ENCODE measurements around the gene PTPRG. TPM values are rescaled to one million over a fixed set of nuclear protein-coding genes. Genes with fewer than 3 reads are reported as not detected.
"Not testable (repeated sequence)": the region's sequence is repeated elsewhere in the genome, so short reads cannot be mapped to it uniquely, and the experiment has no call there.

The PTPRG gene
- total and polyA plus RNA-seq, 7 donors = 0.69 to 76.3 (median 62.7) TPM

- Histone ChIP-seq H3K9me3 (no peaks in the 10 kb centered on the region), H3K36me3 (no peaks in the 10 kb centered on the region), H3K27me3 (no peaks in the 10 kb centered on the region), H3K4me1 (peaks cover 0 to 26% (median 8%) of the 10 kb centered on the region in 4 donors), H3K4me3 (no peak overlapping the region), H3K27ac (no peak overlapping the region)
- WGBS, 2 donors = 15 to 66% methylated on average over 4 of the region's 4 CpGs
- no peak for DNase-seq
- intact Hi-C loops (cut with DNase I) = no loop called here
- no peak for TF ChIP-seq POLR2AphosphoS5 (IDR thresholded peaks at IDR 0.05)
- TF ChIP-seq EP300 (IDR thresholded peaks at IDR 0.05) = no peak
- no peak for TF ChIP-seq POLR2A (IDR thresholded peaks at IDR 0.05)
Observed at GRCh38 chr3:61715886-61716527, 154.6 kb downstream of the PTPRG start.

GRCh38 chr3:61716693-61717092, 155.3 kb downstream of the PTPRG start:
- intact Hi-C loops (cut with DNase I); H3K9me3 ChIP-seq; H3K4me3 ChIP-seq; H3K27ac ChIP-seq; H3K36me3 ChIP-seq; H3K27me3 ChIP-seq; DNase-seq: not testable (repeated sequence)
- H3K4me1 ChIP-seq = peaks cover 0 to 32% (median 8%) of the 10 kb centered on the region in 4 donors
- 74 to 79% methylated on average over 8 of the region's 8 CpGs for WGBS, 2 donors

DNA sequence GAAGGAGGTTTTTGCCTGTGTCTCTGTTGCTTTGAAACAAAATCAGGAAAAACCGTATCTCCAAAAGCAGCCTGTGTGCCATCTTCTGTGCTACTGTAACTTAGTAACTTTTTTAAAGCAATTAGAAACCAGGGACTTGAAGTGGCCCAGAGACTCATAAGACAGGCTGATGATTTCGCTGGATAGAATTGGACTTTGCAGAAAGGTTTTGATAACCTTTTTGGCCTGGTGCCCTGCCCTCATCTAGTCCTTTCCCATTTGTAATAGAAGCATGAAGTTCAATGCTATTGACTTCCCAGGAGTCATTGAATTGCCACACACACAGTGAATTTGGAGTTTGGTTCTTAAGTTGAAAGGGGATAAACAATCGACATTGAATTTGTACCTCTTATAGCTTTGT, 157.2 kb downstream of the PTPRG start:
- WGBS, 2 donors = 91 to 92% methylated on average over 3 of the region's 3 CpGs
- no peaks in the 10 kb centered on the region for H3K36me3 ChIP-seq
- TF ChIP-seq POLR2AphosphoS5 (IDR thresholded peaks at IDR 0.05) (no peak), POLR2A (IDR thresholded peaks at IDR 0.05) (no peak), EP300 (IDR thresholded peaks at IDR 0.05) (no peak)
- TF ChIP-seq, protein P1, sequence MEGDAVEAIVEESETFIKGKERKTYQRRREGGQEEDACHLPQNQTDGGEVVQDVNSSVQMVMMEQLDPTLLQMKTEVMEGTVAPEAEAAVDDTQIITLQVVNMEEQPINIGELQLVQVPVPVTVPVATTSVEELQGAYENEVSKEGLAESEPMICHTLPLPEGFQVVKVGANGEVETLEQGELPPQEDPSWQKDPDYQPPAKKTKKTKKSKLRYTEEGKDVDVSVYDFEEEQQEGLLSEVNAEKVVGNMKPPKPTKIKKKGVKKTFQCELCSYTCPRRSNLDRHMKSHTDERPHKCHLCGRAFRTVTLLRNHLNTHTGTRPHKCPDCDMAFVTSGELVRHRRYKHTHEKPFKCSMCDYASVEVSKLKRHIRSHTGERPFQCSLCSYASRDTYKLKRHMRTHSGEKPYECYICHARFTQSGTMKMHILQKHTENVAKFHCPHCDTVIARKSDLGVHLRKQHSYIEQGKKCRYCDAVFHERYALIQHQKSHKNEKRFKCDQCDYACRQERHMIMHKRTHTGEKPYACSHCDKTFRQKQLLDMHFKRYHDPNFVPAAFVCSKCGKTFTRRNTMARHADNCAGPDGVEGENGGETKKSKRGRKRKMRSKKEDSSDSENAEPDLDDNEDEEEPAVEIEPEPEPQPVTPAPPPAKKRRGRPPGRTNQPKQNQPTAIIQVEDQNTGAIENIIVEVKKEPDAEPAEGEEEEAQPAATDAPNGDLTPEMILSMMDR (IDR thresholded peaks at IDR 0.05) = no peak
- intact Hi-C loops (cut with DNase I) = no loop called here
- no peak overlapping the region for H3K4me3 ChIP-seq
- H3K27me3 ChIP-seq = no peaks in the 10 kb centered on the region
- H3K9me3 ChIP-seq = no peaks in the 10 kb centered on the region
- no peak for DNase-seq
- peaks cover 0 to 32% (median 8%) of the 10 kb centered on the region in 4 donors for H3K4me1 ChIP-seq
- H3K27ac ChIP-seq = no peak overlapping the region

DNA sequence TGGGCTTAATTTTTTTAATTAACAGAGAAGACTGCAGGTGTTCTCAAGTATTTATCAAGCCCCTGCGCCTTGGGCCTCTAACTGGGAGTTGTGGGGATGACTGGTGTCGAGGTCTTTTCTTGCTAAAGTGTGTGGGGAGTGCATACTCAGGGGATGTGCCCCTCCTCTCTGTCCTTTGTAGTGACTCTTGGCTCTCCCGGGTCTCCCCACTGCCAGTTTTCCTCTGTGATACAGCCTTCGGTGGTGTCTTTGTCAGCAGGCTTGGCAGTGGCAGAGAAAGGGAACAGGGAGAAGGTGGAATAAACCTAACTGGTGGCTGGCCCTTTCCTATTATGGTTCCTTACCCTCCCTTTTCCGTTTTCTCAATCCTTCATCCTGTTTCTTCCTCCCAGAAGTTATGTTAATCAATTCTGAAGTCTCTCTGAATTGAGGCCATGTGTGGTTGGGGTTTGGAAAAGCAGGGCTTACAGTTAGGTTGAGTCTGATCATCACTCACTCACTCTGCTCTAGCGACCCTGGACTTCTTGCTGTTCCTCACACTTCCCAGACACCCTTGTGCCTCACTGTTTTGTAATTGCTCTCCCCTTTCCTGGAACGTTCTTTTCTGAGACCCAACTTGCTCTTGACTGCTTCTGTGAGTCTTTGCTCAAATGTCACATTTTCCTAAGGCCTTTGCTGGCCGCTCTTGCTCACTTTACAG, 158.1 kb downstream of the PTPRG start:
- Histone ChIP-seq H3K9me3 (no peaks in the 10 kb centered on the region), H3K27ac (no peak overlapping the region), H3K4me1 (peaks cover 0 to 32% (median 8%) of the 10 kb centered on the region in 4 donors), H3K36me3 (no peaks in the 10 kb centered on the region), H3K4me3 (no peak overlapping the region), H3K27me3 (no peaks in the 10 kb centered on the region)
- TF ChIP-seq POLR2A (IDR thresholded peaks at IDR 0.05) = no peak
- no peak for TF ChIP-seq POLR2AphosphoS5 (IDR thresholded peaks at IDR 0.05)
- TF ChIP-seq, protein P1 (IDR thresholded peaks at IDR 0.05) = no peak
- no peak for TF ChIP-seq EP300 (IDR thresholded peaks at IDR 0.05)
- DNase-seq = no peak
- intact Hi-C loops (cut with DNase I) = no loop called here
- 75 to 85% methylated on average over 8 of the region's 8 CpGs for WGBS, 2 donors

- no peak for DNase-seq
- H3K27ac ChIP-seq = no peak overlapping the region
- no peak overlapping the region for H3K4me3 ChIP-seq
- H3K27me3 ChIP-seq = no peaks in the 10 kb centered on the region
- intact Hi-C loops (cut with DNase I) = no loop called here
- TF ChIP-seq, protein P1 (IDR thresholded peaks at IDR 0.05) = no peak
- TF ChIP-seq POLR2A (IDR thresholded peaks at IDR 0.05) (no peak), EP300 (IDR thresholded peaks at IDR 0.05) (no peak), POLR2AphosphoS5 (IDR thresholded peaks at IDR 0.05) (no peak)
- H3K4me1 ChIP-seq = peaks cover 0 to 41% (median 20%) of the 10 kb centered on the region in 4 donors
- H3K36me3 ChIP-seq = no peaks in the 10 kb centered on the region
- no peaks in the 10 kb centered on the region for H3K9me3 ChIP-seq
Observed at GRCh38 chr3:61723038-61723437, 161.7 kb downstream of the PTPRG start.
